ENCODE measurements around the gene SREBF2. TPM values are rescaled to one million over a fixed set of nuclear protein-coding genes. Genes with fewer than 3 reads are reported as not detected.

Gene SREBF2
- total and polyA plus RNA-seq, 10 of the 15 experiments (the other 5 are each of a cell fraction or from before 2014, with no cell fraction given) = 2.4 to 177 (median 78.8) TPM

DNA sequence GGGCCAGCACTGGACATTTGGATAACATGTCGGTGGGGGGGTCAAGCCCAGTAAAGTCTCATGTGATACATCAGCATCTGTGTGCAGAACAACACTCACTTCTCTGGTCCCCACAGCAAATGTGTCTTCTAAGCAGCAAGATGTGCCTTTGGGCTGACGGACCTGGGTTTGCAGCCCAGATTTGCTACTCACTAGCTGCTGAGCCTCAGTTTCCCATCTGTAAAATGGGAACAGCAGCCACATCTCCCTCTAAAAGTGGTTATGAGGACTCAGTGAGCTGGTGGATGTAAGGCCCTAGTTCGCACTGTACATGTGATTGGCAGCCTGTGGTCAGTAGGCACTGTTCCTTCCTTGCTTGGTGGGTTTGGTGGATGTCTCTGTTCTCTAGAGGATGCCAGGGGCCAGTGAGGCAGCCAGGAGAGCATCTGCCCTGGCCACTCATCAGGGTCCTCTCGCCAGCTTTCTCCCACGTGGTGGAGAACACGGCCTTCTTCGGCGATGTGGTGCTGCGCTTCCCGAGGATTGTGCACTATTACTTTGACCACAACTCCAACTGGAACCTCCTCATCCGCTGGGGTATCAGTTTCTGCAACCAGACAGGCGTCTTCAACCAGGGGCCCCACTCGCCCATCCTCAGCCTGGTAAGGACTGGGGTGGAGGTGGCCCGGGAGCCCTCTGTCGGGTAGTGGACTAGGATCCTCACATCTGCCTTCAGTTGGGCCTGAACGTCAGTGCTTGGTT is 19.9 kb upstream of the SREBF2 start:
- DNase-seq (ENCODE audit: low read depth, low spot score) (no peak), ATAC-seq (no peak), FAIRE-seq (no peak)
- Histone ChIP-seq H3K9me3 (replicated peaks; ENCODE audit: control insufficient read depth, insufficient read depth, low read length) (no peaks in the 10 kb centered on the region), H4K20me1 (ENCODE audit: control insufficient read depth, insufficient read depth) (no peaks in the 10 kb centered on the region), H3K9ac (ENCODE audit: control insufficient read depth, insufficient read depth, low read length) (no peak overlapping the region), H3K79me2 (ENCODE audit: control insufficient read depth, insufficient read depth, low read length) (peaks cover 2% of the 10 kb centered on the region), H3K36me3 (ENCODE audit: control insufficient read depth in 2 of 2, insufficient read depth in 2 of 2, low read length in 1 of 2) (peaks cover 10 to 17% of the 10 kb centered on the region in 2 experiments), H3K4me1 (ENCODE audit: control insufficient read depth, insufficient read depth, low read length) (no peaks in the 10 kb centered on the region), H3K27me3 (replicated peaks in 1 of 2; ENCODE audit: control insufficient read depth in 2 of 2, insufficient read depth in 2 of 2, low read length in 1 of 2) (no peaks in the 10 kb centered on the region), H3K27ac (ENCODE audit: control insufficient read depth, insufficient read depth) (no peak overlapping the region), H2AFZ (ENCODE audit: control insufficient read depth, low read depth, low read length) (no peak overlapping the region), H3K4me2 (ENCODE audit: control insufficient read depth, insufficient read depth) (no peak overlapping the region), H3K4me3 (no peak overlapping the region)
- CTCF ChIA-PET = interaction anchor here (2.8 kb wide), 1 partner anchor 116 kb away, joined by 8 read pairs; no protein-coding TSS in a partner anchor
- 91% methylated on average over 16 of the region's 16 CpGs for WGBS (ENCODE audit: insufficient coverage, insufficient replicate concordance, low lambda C conversion rate, missing lambda C conversion rate)
- RAD21 ChIA-PET (ENCODE audit: unreplicated experiment) = no interaction called here
- POLR2A ChIA-PET = no interaction called here
- in situ Hi-C loops (cut with MboI) = no loop called here
- BruUV-seq (replicated peaks) = no TSS peak
- SMC1A ChIA-PET (ENCODE audit: uncharacterized antibody, unreplicated experiment) = no interaction called here
- intact Hi-C loops (cut with micrococcal nuclease; ENCODE audit: unreplicated experiment) = no loop called here
- TF ChIP-seq KLF5 (IDR thresholded peaks at IDR 0.05; ENCODE audit: partially characterized antibody) (no peak), RB1 (IDR thresholded peaks at IDR 0.05; ENCODE audit: borderline replicate concordance) (no peak), ZNF207 (IDR thresholded peaks at IDR 0.05; ENCODE audit: borderline replicate concordance) (no peak), MYB (IDR thresholded peaks at IDR 0.05; ENCODE audit: borderline replicate concordance, low read depth, low read length) (no peak), ZBTB40 (IDR thresholded peaks at IDR 0.05; ENCODE audit: borderline replicate concordance) (no peak), ATF3 (IDR thresholded peaks at IDR 0.05; ENCODE audit: borderline replicate concordance, extremely low read depth, low read depth, low read length) (no peak), RAD21 (IDR thresholded peaks at IDR 0.05; ENCODE audit: insufficient read depth, low read depth, low read length) (no peak), ATF2 (IDR thresholded peaks at IDR 0.05; ENCODE audit: low read length) (no peak), STAT3 (IDR thresholded peaks at IDR 0.05; ENCODE audit: low read depth, low read length) (no peak), SUPT20H (IDR thresholded peaks at IDR 0.05; ENCODE audit: borderline replicate concordance, control insufficient read depth, low read depth, low read length) (no peak), CTCF (IDR thresholded peaks at IDR 0.05 in 2 of 3, conservative IDR thresholded peaks at IDR 0.05 in 1 of 3; ENCODE audit: control insufficient read depth in 2 of 3, extremely low read depth in 1 of 3, insufficient read depth in 1 of 3, low read depth in 3 of 3, low read length in 3 of 3) (no peak), CHD2 (IDR thresholded peaks at IDR 0.05; ENCODE audit: borderline replicate concordance, low read depth, low read length) (no peak), GABPA (IDR thresholded peaks at IDR 0.05; ENCODE audit: low read depth) (no peak), NFIC (IDR thresholded peaks at IDR 0.05; ENCODE audit: low read depth, low read length) (no peak)
- TF ChIP-seq, protein P1, sequence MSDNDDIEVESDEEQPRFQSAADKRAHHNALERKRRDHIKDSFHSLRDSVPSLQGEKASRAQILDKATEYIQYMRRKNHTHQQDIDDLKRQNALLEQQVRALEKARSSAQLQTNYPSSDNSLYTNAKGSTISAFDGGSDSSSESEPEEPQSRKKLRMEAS (IDR thresholded peaks at IDR 0.05; ENCODE audit: low read depth, low read length) = no peak
